22Rv1 (cell line): ENCODE results near the gene CPNE4.

ENCODE experiments used
- H3K27ac ChIP-seq: fragments of 450-650 bp; 2 replicates; pipeline ENCODE4 v1.5.1; 2017
- CTCF ChIP-seq: fragments of 450-650 bp; IDR thresholded peaks from 2 replicates; pipeline ENCODE4 v1.5.1; 2017; ENCODE audit warnings: mild to moderate bottlenecking
- ZFX ChIP-seq: fragments of 450-650 bp; IDR thresholded peaks from 2 replicates; pipeline ENCODE4 v1.6.1; 2017; ENCODE audit warnings: antibody characterized with exemption, borderline replicate concordance

CPNE4 gene

GRCh38 chr3:131586277-131586676 lies 448.5 kb downstream of the CPNE4 start:
- no peak for TF ChIP-seq ZFX
- TF ChIP-seq CTCF, result no peak

GRCh38 chr3:131582438-131582837 lies 452.4 kb downstream of the CPNE4 start:
- H3K27ac ChIP-seq, result no peak overlapping the region
- TF ChIP-seq CTCF (no peak), ZFX (no peak)

More at GRCh38 chr3:131586277-131586676, 448.5 kb downstream of the CPNE4 start:
- H3K27ac ChIP-seq, result no peak overlapping the region

- TF ChIP-seq ZFX, result no peak
- TF ChIP-seq CTCF, result peak; percentile 18; the same call in 1 of the 2 replicates
- no peak overlapping the region for H3K27ac ChIP-seq
These were observed 466.4 kb downstream of the CPNE4 start for GRCh38 chr3:131568460-131568859.

DNA sequence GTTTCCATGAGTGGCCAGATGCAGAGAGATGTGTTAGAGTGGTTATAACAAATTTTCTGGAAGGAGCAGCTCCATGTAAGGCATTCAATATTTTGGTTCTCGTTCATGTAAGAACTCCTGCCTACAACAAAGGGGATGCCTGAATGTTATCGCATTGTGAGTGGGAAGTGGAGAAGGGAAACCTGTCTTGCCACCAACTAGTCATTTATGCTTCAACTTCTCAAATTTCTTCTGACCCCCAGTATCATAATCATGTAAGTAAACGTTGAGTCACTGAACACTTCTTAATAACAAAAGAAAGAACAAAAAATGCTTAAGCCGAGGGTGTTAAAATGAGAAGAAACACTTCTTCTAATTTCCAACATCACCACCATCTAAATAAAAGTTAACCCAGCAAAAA lies 470.0 kb downstream of the CPNE4 start:
- no peak overlapping the region for H3K27ac ChIP-seq
- TF ChIP-seq CTCF (no peak), ZFX (no peak)

- TF ChIP-seq CTCF (no peak), ZFX (no peak)
These were observed 473.3 kb downstream of the CPNE4 start for GRCh38 chr3:131561511-131561910.

DNA sequence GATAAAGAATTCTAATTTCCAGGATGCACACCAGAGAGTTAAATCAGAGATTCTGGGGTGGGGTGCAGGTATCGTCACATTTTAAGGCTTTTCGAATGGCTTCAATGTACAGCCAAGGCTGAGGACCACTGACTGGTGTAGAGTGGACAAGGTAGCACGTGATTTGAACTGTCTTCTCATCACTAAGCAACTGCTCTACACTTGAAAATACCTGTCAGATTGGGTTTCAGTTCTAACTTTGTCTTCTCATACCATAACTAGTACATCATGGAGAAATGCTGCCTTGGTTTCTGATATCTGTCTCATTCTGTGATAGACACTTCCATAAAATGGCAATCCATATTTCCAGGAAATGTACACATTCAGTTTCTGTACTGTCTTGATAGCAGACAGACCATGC lies 474.0 kb downstream of the CPNE4 start:
- no peak overlapping the region for H3K27ac ChIP-seq
- TF ChIP-seq CTCF, result no peak
- TF ChIP-seq ZFX, result no peak

More at GRCh38 chr3:131561511-131561910, 473.3 kb downstream of the CPNE4 start:
- H3K27ac ChIP-seq, result no peak overlapping the region

GRCh38 chr3:131555456-131555855 lies 479.4 kb downstream of the CPNE4 start:
- TF ChIP-seq CTCF (no peak), ZFX (no peak)
- no peak overlapping the region for H3K27ac ChIP-seq
